C4-2B (cell line): ENCODE results near the gene ZNF780A.

Experiments used
- H3K27ac ChIP-seq: fragments of 450-650 bp; 2 replicates; pipeline ENCODE4 v1.5.1; 2017
- CTCF ChIP-seq: fragments of 450-650 bp; conservative IDR thresholded peaks from 2 replicates; pipeline ENCODE4 v1.5.1; 2017; ENCODE audit warnings: mild to moderate bottlenecking
- ZFX ChIP-seq: fragments of 450-650 bp; IDR thresholded peaks from 2 replicates; pipeline ENCODE4 v1.6.1; 2017

The ZNF780A gene

GRCh38 chr19:40090241-40091204, at the start of gene ZNF780A:
TSS of gene ZNF780A (minus strand) at chr19:40090943. CDS start at chr19:40084753, 6,190 bp downstream.
- TF ChIP-seq ZFX (no peak), CTCF (no peak)
- H3K27ac ChIP-seq: peak within 1 kb of the TSS; percentile 92

DNA sequence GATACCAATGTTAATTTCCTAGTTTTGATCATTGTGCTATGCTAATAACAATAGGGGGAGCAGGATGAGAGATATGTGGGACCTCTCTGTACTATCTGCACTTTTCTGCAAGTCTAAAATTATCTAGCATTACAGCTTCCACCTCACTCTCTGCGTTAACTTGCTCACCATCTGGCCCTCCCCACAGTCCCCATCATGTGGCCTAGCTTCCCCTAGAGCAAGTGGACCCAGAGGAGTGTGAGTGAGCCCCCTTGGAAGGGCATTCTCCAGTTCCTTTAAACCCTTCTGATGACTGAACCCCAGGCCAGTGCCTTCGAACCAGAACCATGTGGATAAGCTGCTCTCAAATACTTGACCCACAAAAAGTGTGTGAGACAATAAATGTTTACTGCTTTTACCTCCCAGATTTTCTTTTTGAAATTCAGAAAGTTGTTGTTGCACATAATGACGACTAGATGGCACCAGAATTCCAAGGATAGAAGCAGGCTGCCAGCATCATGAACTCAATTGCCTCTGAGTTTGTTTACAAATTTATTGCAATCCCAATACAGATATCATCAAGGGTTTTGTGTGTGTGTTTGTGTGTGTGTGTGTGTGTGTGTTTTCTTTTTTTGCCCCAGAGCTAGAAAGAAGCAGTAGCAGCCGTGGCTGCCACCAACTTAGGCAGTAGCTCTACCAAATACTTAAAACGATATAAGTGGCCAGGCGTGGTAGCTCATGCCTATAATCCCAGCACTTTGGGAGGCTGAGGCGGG, 49.0 kb upstream of the ZNF780A start:
- TF ChIP-seq ZFX (no peak), CTCF (peak; percentile 85)
- H3K27ac ChIP-seq: no peak overlapping the region

- H3K27ac ChIP-seq: no peak overlapping the region
- TF ChIP-seq CTCF (no peak; the same call in 1 of the 2 replicates), ZFX (no peak)
Observed at GRCh38 chr19:40136818-40137217, 46.1 kb upstream of the ZNF780A start.

DNA sequence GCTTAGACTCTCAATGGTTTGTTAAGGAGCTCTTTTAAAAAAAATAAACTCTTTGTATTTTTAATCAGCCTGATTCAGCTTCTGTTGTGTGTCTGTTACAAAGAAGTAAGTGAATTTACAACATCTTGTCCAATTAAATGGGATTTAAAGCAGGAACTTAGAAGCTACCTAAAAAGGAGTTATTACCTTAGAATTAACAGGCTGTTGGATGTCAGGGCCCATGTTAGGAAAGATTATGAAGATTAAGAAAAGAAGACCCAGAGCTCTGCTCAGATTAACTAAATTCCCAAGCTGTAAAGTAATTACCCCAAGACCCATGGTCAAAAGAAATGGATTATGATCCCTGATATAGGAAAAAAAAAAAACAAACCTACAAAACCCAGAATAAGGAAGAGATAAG, 44.1 kb upstream of the ZNF780A start:
- H3K27ac ChIP-seq: no peak overlapping the region
- TF ChIP-seq CTCF (no peak), ZFX (no peak)

DNA sequence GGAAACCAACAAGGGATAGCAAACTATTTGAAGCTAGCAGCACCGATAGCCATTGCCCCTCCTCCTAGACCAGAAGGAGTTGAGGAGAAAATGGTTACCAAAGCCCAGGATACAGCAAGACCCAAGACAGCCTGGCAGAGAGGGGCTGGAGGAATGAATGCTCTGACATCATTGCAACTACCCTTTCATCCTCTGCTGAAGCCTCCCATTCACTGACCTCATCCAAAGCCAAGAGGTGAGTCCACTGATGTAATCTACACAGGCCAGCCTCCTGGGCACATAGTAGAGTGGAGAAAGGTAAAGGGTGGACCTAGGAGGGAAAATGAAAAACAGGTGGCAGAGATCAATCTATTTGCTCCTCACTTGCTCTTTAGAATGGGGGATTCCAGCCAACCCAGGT, 42.7 kb upstream of the ZNF780A start:
- H3K27ac ChIP-seq: no peak overlapping the region
- no peak for TF ChIP-seq ZFX
- no peak for TF ChIP-seq CTCF

- no peak for TF ChIP-seq ZFX
- no peak for TF ChIP-seq CTCF
Observed at GRCh38 chr19:40130013-40130412, 39.3 kb upstream of the ZNF780A start.

DNA sequence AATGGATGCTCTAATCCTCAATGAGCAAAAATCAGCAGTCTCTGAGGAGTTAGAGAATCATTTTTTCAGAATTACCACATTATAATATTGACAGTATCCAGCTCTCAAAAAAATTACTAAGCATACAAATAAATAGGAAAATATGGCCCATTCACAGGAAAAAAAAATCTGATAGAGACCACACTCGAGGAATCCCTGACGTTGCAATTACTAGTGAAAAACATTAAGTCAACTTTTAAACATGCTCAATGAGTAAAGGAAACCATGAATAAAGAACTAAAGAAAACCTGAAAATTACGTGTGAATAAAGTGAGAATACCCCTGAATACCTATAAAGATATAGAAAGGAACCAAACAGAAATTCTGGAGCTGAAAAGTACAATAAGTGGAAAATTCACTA, 38.7 kb upstream of the ZNF780A start:
- TF ChIP-seq CTCF (no peak), ZFX (no peak)
- no peak overlapping the region for H3K27ac ChIP-seq

More at GRCh38 chr19:40130013-40130412, 39.3 kb upstream of the ZNF780A start:
- H3K27ac ChIP-seq: no peak overlapping the region
